TTC549 (cell line): ENCODE results near the gene KDM2A.
"Not testable (repeated sequence)": the region's sequence is repeated elsewhere in the genome, so short reads cannot be mapped to it uniquely, and the experiment has no call there.

Experiments
- FAIRE-seq: peaks from 2 replicates; lab custom pipeline; 2012; peaks lifted over from hg19 to GRCh38; lab: Jason Lieb, UNC

Gene KDM2A

GRCh38 chr11:67238894-67239782 is 120.1 kb downstream of the KDM2A start:
- no peak for FAIRE-seq

GRCh38 chr11:67239783-67240575 is 120.9 kb downstream of the KDM2A start:
- peak; percentile 87 for FAIRE-seq

GRCh38 chr11:67240576-67241389 is 121.7 kb downstream of the KDM2A start:
- FAIRE-seq: no peak

GRCh38 chr11:67242548-67242947 is 123.5 kb downstream of the KDM2A start:
- FAIRE-seq: no peak

- FAIRE-seq: no peak
Observed at GRCh38 chr11:67243051-67243450, 124.0 kb downstream of the KDM2A start.

- FAIRE-seq: no peak
Observed at GRCh38 chr11:67245046-67245445, 126.0 kb downstream of the KDM2A start.

- no peak for FAIRE-seq
Observed at GRCh38 chr11:67247946-67248550, 129.0 kb downstream of the KDM2A start.

- no peak for FAIRE-seq
Observed at GRCh38 chr11:67248653-67249052, 129.6 kb downstream of the KDM2A start.

GRCh38 chr11:67250059-67251043 is 131.3 kb downstream of the KDM2A start:
- FAIRE-seq: no peak

- no peak for FAIRE-seq
Observed at GRCh38 chr11:67251841-67252240, 132.8 kb downstream of the KDM2A start.

- no peak for FAIRE-seq
Observed at GRCh38 chr11:67252831-67253239, 133.8 kb downstream of the KDM2A start.

- FAIRE-seq: no peak
Observed at GRCh38 chr11:67253872-67254624, 135.0 kb downstream of the KDM2A start.

GRCh38 chr11:67254798-67255197 is 135.7 kb downstream of the KDM2A start:
- FAIRE-seq: no peak

GRCh38 chr11:67255353-67255752 is 136.3 kb downstream of the KDM2A start:
- no peak for FAIRE-seq

- FAIRE-seq: no peak
Observed at GRCh38 chr11:67255864-67256263, 136.8 kb downstream of the KDM2A start.

- FAIRE-seq: no peak
Observed at GRCh38 chr11:67256477-67257135, 137.5 kb downstream of the KDM2A start.

- no peak for FAIRE-seq
Observed at GRCh38 chr11:67260406-67260805, 141.3 kb downstream of the KDM2A start.

- FAIRE-seq: not testable (repeated sequence)
Observed at GRCh38 chr11:67260885-67261639, 142.0 kb downstream of the KDM2A start.

GRCh38 chr11:67261640-67261945 is 142.5 kb downstream of the KDM2A start:
- no peak for FAIRE-seq
